ENCODE data around the gene CRHBP.

DNA sequence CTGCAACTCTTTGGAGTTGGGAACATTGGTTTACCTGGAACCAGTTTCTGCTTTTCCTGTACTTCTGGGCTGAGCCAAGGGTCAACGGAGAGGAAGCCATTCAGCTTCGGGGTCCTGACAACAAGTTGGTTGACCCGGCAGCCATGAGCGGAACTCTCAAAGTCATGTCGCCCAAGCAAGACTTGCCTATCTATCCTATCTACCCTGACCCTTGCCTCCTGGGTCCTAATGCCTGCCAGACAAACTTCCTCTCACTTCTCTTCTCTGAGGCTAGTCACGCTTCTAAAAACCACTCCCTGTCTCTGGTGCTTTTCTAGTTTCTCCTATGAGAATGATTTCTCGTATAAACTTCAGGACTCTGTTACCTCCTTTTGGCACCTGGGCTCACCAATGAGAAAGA is 44.7 kb upstream of the CRHBP start:
- no peak for TF ChIP-seq CTCF (conservative IDR thresholded peaks at IDR 0.05)
- TF ChIP-seq EZH2 (IDR thresholded peaks at IDR 0.05; ENCODE audit: low read depth) = no peak

Data from PC-9 (cell line).